SW480 (cell line): ENCODE results near the gene CDC42BPB.

Experiments
- DNase-seq: peaks from one replicate; pipeline ENCODE4 v3.0.0-alpha.2; 2016; ENCODE audit warnings: low spot score

CDC42BPB gene

DNA sequence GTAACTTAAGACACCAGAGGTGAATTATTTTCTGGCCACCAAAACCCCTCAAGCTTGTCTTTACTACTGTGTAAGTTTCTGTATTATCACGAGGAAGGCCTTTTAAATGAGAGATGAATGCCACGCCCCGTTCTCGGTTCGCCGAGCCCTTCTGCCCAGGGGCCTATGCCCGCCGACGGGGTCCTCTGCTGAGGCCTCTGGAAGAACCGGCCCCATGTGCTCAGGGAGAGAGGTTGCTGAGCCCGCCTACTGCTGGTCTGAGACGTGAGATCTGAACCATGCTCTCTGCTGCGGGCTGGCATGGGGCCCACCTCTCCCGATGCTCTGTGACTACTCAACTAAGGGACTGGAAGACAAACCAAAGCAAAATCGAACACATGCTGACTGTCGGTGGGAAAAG, 113.9 kb downstream of the CDC42BPB start:
- no peak for DNase-seq

- DNase-seq: no peak
Measured at GRCh38 chr14:102942069-102942468, 115.3 kb downstream of the CDC42BPB start.

DNA sequence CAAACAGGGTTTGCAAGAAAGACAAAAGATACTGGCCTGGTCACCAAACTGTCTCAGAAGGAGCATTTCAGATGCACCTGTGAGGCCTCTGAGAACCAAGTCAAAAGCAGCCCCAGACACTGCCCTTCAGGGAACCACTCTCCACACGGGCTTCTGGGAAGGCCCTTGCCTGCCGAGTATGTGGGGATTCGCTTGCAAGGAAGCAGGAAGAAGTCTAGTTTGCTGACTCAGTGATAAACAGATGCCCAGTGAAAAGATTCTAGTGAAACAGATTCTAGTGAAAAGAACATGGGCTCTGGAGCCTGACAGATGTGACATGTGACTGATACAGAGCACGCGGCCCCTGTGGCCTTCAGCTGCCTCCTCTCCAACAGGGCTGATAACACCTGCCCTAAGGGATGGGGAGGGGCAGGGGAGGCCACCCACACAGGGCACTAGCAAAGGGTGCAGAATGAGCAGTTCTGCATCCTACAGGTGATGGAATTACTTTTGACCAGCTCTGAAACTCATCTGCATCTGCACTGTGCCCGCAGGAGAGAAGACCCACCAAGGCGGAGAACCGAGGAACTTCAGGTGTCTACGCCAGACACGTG, 115.8 kb downstream of the CDC42BPB start:
- no peak for DNase-seq

DNA sequence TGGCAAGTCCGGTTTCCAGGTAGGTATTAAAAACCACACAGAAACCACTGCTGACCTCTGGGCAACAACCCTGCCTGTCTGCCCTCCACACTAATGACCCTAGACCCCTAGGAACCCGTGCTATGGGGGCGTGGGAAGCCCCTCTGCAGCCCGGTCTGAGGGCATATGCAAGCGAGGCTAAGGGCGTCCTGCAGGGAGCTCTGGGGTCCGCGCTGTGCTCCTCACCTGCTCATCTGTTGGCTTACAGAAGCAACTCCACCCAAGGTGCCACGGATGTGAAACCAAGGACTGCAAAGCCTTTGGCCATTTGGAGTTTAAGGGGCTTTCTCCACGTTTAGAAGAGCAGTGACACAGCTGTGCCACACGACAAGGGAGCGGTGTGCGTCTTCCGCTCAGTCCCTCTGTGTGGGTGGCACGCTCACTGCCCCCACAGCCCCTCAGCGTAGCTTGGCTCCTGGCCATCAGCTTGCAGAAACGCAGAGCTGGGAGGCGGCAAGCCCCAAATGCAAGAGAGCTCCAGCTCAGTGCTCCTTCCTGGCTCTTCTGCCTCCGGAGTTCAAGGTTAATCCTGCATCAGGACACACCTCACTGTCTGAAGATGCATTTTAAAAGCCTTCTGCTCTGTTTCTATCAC, 116.5 kb downstream of the CDC42BPB start:
- DNase-seq: no peak

- DNase-seq: no peak
Measured at GRCh38 chr14:102939820-102940561, 117.4 kb downstream of the CDC42BPB start.

- DNase-seq: no peak
Measured at GRCh38 chr14:102939329-102939728, 118.0 kb downstream of the CDC42BPB start.

- no peak for DNase-seq
Measured at GRCh38 chr14:102938191-102938590, 119.2 kb downstream of the CDC42BPB start.

- DNase-seq: no peak
Measured at GRCh38 chr14:102937331-102938175, 119.8 kb downstream of the CDC42BPB start.

GRCh38 chr14:102935756-102936155, 121.6 kb downstream of the CDC42BPB start:
- no peak for DNase-seq

- no peak for DNase-seq
Measured at GRCh38 chr14:102933618-102934231, 123.6 kb downstream of the CDC42BPB start.

DNA sequence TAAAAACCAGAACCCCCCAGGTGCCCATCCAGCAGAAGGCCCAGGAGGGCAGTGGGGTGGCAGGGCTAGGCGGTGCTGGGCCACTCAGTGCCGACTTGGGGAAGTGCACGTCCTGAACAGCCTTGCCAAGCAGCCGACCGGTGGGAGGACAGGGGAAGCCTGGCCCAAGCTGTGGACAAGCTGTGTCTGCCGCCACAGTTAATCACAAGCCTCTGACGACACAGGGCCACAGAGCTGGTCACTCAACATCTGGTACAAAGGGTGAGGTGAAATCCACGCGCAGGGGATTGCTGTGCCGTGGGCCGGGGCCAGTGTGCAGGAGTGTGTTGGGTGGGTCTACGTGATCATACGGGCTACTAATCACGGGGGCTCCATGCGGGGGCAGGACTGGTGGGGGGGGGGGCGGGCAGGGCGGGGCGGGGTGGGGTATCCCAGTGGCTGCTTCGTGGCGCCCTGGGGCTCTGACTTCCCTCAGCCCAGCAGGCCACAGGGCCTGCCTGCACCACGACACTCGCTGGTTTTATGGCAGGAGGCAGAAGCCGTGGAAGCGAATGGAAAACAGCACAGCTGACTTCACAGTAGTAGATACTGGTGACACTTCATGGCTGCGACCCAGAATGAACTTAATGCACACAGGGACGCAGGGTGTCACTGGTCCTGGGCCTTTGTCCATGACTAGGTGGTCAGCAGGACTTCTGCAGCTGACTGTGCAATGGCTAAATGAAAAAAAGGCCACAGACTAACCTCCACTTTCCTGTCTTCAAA, 124.7 kb downstream of the CDC42BPB start:
- DNase-seq: no peak

DNA sequence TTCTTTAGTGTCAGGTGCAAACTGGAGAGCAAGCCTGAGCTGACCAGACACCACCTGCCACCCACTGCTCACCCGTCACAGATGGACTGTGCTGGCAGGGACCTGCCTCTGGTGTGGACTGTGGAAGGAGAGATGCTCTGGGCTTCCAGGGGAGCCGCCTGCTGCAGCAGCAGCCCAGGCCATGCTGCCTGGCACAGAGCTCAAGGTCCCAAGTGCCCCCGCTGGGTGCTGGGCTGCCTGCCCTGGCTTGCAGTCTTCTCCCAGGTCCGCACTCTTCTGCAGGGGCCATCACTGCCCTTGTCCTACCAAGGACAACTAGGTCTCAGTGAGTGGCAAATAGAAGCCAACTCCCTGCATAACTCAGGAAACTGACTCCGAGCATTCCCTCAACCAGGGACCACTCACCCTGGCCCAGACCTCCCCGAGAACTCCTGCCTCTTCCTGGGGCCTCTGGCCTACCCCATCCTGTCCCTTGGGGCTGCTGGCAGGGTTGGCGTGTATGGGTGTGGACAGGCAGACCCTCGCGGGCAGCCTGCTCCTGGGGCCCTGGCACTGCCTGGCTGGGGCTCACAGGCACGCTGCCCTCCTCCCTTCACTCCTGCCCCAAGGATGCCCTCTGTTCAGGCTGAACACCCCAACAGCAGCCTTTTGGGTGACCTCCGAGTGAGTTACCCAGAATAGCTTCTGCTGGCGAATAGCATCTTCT, 125.6 kb downstream of the CDC42BPB start:
- DNase-seq: no peak

- peak; percentile 98 for DNase-seq
Measured at GRCh38 chr14:102930753-102931579, 126.4 kb downstream of the CDC42BPB start.

- DNase-seq: no peak
Measured at GRCh38 chr14:102930138-102930752, 127.1 kb downstream of the CDC42BPB start.

- no peak for DNase-seq
Measured at GRCh38 chr14:102929241-102930137, 127.9 kb downstream of the CDC42BPB start.

DNA sequence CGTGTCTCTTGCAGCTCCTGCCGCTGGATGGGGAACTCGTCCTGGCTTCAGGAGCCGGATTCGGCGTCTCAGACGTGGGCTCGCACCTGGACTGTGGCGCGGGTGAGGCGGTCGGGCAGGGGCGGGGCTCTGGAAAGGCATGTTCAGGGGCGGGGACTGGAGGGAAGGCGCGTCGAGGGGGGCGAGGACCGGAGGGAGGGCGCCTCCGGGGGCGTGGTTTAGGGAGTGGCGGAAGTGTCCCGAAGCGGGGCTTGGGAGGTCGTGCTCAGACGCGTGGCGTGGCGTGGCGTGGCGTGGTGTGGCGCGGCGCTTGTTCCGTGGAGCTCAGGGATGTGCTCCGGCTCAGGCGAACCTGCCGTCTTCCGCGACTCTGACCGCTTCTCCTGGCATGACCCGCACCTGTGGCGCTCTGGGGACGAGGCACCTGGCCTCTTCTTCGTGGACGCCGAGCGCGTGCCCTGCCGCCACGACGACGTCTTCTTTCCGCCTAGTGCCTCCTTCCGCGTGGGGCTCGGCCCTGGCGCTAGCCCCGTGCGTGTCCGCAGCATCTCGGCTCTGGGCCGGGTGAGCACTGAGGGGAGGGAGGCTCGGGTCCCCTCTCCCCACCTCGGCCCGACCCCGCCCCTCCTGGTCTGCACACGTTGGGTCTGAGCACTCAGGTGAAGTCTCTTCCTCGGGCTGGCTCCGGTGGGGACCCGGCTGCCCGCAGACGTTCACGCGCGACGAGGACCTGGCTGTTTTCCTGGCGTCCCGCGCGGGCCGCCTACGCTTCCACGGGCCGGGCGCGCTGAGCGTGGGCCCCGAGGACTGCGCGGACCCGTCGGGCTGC, 128.7 kb downstream of the CDC42BPB start:
- peak; percentile 74 for DNase-seq

GRCh38 chr14:102927878-102928411, 129.4 kb downstream of the CDC42BPB start:
- no peak for DNase-seq
